Prostate gland (tissue), 2 donors: ENCODE results near the gene SMYD3.

Source experiments
- POLR2A ChIP-seq: fragments of 450-650 bp; IDR thresholded peaks from one replicate; pipeline ENCODE4 v1.6.1; 2016; ENCODE audit warnings: antibody characterized with exemption, mild to moderate bottlenecking
- POLR2AphosphoS5 ChIP-seq: sonication (generic); formaldehyde crosslinking; IDR thresholded peaks from one replicate; pipeline ENCODE4 v1.6.1; 2017; ENCODE audit warnings: antibody characterized with exemption
- TF ChIP-seq, protein P1 (sequence below), 4 experiments: fragments of 200-600 bp in 2 of 4; fragments of 450-650 bp in 2 of 4; sonication (generic) in 2 of 4; IDR thresholded peaks; 1 replicate in 3 of 4; 2 replicates in 1 of 4; pipeline ENCODE4 v1.5.1; 2016 to 2019; ENCODE audit warnings: antibody characterized with exemption in 4 of 4, mild to moderate bottlenecking in 2 of 4, moderate library complexity in 2 of 4

DNA sequence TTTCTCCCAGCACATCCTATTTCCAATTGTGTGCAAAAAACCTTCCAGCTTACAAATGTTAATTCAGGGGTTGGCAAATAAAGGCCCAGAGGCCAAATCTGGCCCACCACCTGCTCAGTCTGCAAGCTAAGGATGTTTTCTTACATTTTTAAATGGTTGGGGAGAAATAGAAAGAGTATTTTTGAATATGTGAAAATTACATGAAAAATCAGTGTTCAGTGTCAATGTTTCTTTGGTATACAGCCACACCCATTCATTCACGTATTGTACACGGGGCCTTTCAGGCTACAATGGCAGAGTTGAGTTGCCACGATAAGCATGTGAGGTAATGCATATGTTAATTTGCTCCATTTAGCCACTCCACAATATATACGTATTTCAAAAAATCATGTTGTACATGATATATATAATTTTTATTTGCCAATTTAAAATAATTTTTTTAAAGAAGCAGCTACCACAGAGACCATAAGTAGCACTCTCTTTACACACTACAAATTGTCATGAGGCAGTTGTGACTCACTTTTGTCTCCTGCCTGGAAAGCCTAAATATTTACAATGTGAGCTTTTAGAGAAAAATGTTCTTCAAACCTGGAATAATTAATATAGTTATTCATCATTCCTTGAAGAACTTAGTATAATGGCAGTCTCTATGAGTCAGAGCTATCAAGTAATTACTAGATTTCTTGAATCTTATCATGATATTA is 189.6 kb downstream of the SMYD3 start:
- TF ChIP-seq, protein P1, sequence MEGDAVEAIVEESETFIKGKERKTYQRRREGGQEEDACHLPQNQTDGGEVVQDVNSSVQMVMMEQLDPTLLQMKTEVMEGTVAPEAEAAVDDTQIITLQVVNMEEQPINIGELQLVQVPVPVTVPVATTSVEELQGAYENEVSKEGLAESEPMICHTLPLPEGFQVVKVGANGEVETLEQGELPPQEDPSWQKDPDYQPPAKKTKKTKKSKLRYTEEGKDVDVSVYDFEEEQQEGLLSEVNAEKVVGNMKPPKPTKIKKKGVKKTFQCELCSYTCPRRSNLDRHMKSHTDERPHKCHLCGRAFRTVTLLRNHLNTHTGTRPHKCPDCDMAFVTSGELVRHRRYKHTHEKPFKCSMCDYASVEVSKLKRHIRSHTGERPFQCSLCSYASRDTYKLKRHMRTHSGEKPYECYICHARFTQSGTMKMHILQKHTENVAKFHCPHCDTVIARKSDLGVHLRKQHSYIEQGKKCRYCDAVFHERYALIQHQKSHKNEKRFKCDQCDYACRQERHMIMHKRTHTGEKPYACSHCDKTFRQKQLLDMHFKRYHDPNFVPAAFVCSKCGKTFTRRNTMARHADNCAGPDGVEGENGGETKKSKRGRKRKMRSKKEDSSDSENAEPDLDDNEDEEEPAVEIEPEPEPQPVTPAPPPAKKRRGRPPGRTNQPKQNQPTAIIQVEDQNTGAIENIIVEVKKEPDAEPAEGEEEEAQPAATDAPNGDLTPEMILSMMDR (IDR thresholded peaks at IDR 0.05): no peak
- TF ChIP-seq POLR2AphosphoS5 (no peak), POLR2A (no peak)
